A549 (cell line): ENCODE measurements around the gene DES. TPM values are rescaled to one million over a fixed set of nuclear protein-coding genes. Genes with fewer than 3 reads are reported as not detected.

Source experiments
- ATAC-seq, 2 experiments: fragments of 200-7000 bp in 1 of 2; fragments of >200 bp in 1 of 2; cut with Nextera tagmentation in 1 of 2; cut with Tn5 transposase in 1 of 2; 3 replicates each; pipeline versions ENCODE4 v1.8.0 to v1.9.1; 2018 to 2020; ENCODE audit warnings: mild to moderate bottlenecking in 1 of 2, moderate library complexity in 1 of 2
- CTCF ChIA-PET: fragments of 300-600 bp; sonication (Branson Sonifier 250); formaldehyde crosslinking; extraction: SDS; loops from one replicate; lab custom pipeline; 2021; ENCODE audit warnings: antibody characterized with exemption, inconsistent platforms; lab: Yijun Ruan, JAX
- POLR2A ChIA-PET: fragments of 350-600 bp; formaldehyde crosslinking; extraction: SDS; loops from one replicate; lab custom pipeline; 2021; ENCODE audit warnings: antibody characterized with exemption, inconsistent platforms; lab: Yijun Ruan, JAX
- DNase-seq, 2 experiments: peaks; one replicate each; pipeline versions ENCODE4 v3.0.0 to v3.0.0-alpha.2; 2011 to 2016; ENCODE audit warnings: low read depth in 1 of 2, low spot score in 1 of 2
- FAIRE-seq: peaks from 2 replicates; lab custom pipeline; 2011; peaks lifted over from hg19 to GRCh38; lab: Jason Lieb, UNC
- H3K27ac ChIP-seq, 2 experiments: fragments of >200 bp; sonication (Bioruptor Twin); formaldehyde crosslinking; 3 replicates each; pipeline ENCODE4 v1.5.1; 2016 to 2017
- H3K4me1 ChIP-seq: fragments of >200 bp; sonication (Bioruptor Twin); formaldehyde crosslinking; 3 replicates; pipeline ENCODE4 v1.6.1; 2016
- H3K4me2 ChIP-seq: fragments of >200 bp; sonication (Bioruptor Twin); formaldehyde crosslinking; 3 replicates; pipeline ENCODE4 v1.6.1; 2016
- H3K4me3 ChIP-seq: fragments of >200 bp; sonication (Bioruptor Twin); formaldehyde crosslinking; 3 replicates; pipeline ENCODE4 v1.5.1; 2016
- H3K9me3 ChIP-seq: fragments of >200 bp; sonication (Bioruptor Twin); formaldehyde crosslinking; 3 replicates; pipeline ENCODE4 v1.6.1; 2016
- ATOH8 ChIP-seq: fragments of 250-450 bp; sonication (Bioruptor Pico); IDR thresholded peaks from 2 replicates; pipeline ENCODE4 v1.5.0; 2020; ENCODE audit warnings: low read depth, mild to moderate bottlenecking, moderate library complexity
- BHLHE40 ChIP-seq: IDR thresholded peaks from 2 replicates; pipeline ENCODE4 v1.6.1; 2012; ENCODE audit warnings: low read depth, low read length, inconsistent platforms
- CEBPB ChIP-seq, 2 experiments: fragments of >200 bp in 1 of 2; sonication (Bioruptor Twin) in 1 of 2; formaldehyde crosslinking in 1 of 2; IDR thresholded peaks; 2 replicates each; pipeline ENCODE4 v1.6.1; 2012 to 2016
- CHD2 ChIP-seq: fragments of 150-350 bp; IDR thresholded peaks from 2 replicates; pipeline ENCODE4 v1.6.1; 2014; ENCODE audit warnings: low read length; ENCODE audit not compliant: partially characterized antibody
- CTCF ChIP-seq: fragments of >200 bp; sonication (Bioruptor Twin); formaldehyde crosslinking; IDR thresholded peaks from 3 replicates; pipeline ENCODE4 v1.5.1; 2016
- E2F6 ChIP-seq: IDR thresholded peaks from 2 replicates; pipeline ENCODE4 v1.6.1; 2012; ENCODE audit warnings: low read depth, borderline replicate concordance
- ESRRA ChIP-seq: fragments of 150-350 bp; IDR thresholded peaks from 2 replicates; pipeline ENCODE4 v1.6.1; 2014; ENCODE audit warnings: mild to moderate bottlenecking, low read length, borderline replicate concordance
- FOSL2 ChIP-seq, 2 experiments: fragments of 450-650 bp in 1 of 2; fragments of >200 bp in 1 of 2; sonication (Bioruptor Twin) in 1 of 2; formaldehyde crosslinking; IDR thresholded peaks; 2 replicates each; pipeline versions ENCODE4 v1.5.0 to v1.6.1; 2016 to 2020; ENCODE audit warnings: mild to moderate bottlenecking in 1 of 2, moderate library complexity in 1 of 2
- HDAC2 ChIP-seq: fragments of 200-600 bp; sonication (generic); IDR thresholded peaks from 2 replicates; pipeline ENCODE4 v1.6.1; 2016
- HOXB13 ChIP-seq: fragments of 250-450 bp; sonication (Bioruptor Pico); IDR thresholded peaks from 2 replicates; pipeline ENCODE4 v1.5.0; 2020; ENCODE audit warnings: low read depth, mild to moderate bottlenecking, moderate library complexity
- JUN ChIP-seq, 2 experiments: fragments of >200 bp; sonication (Bioruptor Twin); formaldehyde crosslinking; IDR thresholded peaks; 2 replicates in 1 of 2; 3 replicates in 1 of 2; pipeline ENCODE4 v1.6.1; 2016 to 2017
- JUNB ChIP-seq: fragments of >200 bp; sonication (Bioruptor Twin); formaldehyde crosslinking; IDR thresholded peaks from 2 replicates; pipeline ENCODE4 v1.6.1; 2016
- KDM5A ChIP-seq: fragments of 200-600 bp; sonication (generic); IDR thresholded peaks from 2 replicates; pipeline ENCODE4 v1.6.1; 2016; ENCODE audit warnings: antibody characterized with exemption, mild to moderate bottlenecking
- NR3C1 ChIP-seq: fragments of >200 bp; sonication (Bioruptor Twin); formaldehyde crosslinking; IDR thresholded peaks from 3 replicates; pipeline ENCODE4 v1.6.1; 2017
- PHF8 ChIP-seq: fragments of 200-600 bp; sonication (generic); IDR thresholded peaks from 2 replicates; pipeline ENCODE4 v1.6.1; 2016; ENCODE audit warnings: low read depth, mild to moderate bottlenecking, antibody characterized with exemption, moderate library complexity, borderline replicate concordance
- POLR2A ChIP-seq: IDR thresholded peaks from 2 replicates; pipeline ENCODE4 v1.6.1; 2012; ENCODE audit warnings: mild to moderate bottlenecking, low read length
- RARB ChIP-seq: fragments of 250-450 bp; sonication (Bioruptor Pico); IDR thresholded peaks from 2 replicates; pipeline ENCODE4 v1.8.0; 2021; ENCODE audit warnings: mild to moderate bottlenecking, moderate library complexity
- TFCP2L1 ChIP-seq: fragments of 250-450 bp; sonication (Bioruptor Pico); IDR thresholded peaks from 2 replicates; pipeline ENCODE4 v1.5.0; 2021; ENCODE audit warnings: mild to moderate bottlenecking
- ZFP36 ChIP-seq: fragments of 450-650 bp; IDR thresholded peaks from 2 replicates; pipeline ENCODE4 v1.6.1; 2014; ENCODE audit warnings: borderline replicate concordance; ENCODE audit not compliant: partially characterized antibody
- ZSCAN20 ChIP-seq: fragments of 250-450 bp; sonication (Bioruptor Pico); IDR thresholded peaks from 2 replicates; pipeline ENCODE4 v1.8.0; 2022; ENCODE audit warnings: mild to moderate bottlenecking, moderate library complexity
- WGBS: methylation state at CpG from one replicate; pipeline ENCODE4 v1.1.6; 2017; ENCODE audit errors: missing lambda C conversion rate; 5-methylcytosine and 5-hydroxymethylcytosine counted together
- polyA plus RNA-seq, 4 experiments: library from polyadenylated mRNA; depleted of rRNA in 3 of 4; stranded (reverse); fragments of >200 nt; fragmentation: RNase III in 1 of 4; extraction: RNeasy Plus Mini Kit Qiagen cat#74134 plus additional on column Dnase treatment in 1 of 4; gene quantifications; 2 replicates in 3 of 4; 3 replicates in 1 of 4; pipeline ENCODE4 v1.2.3, GENCODE V29; 2011 to 2017
- TF ChIP-seq, protein P1 (sequence below): fragments of >200 bp; sonication (Bioruptor Twin); formaldehyde crosslinking; IDR thresholded peaks from 3 replicates; pipeline ENCODE4 v1.6.1; 2016
- TF ChIP-seq, protein P2 (sequence below): fragments of 200-600 bp; sonication (generic); IDR thresholded peaks from 2 replicates; pipeline ENCODE4 v1.6.1; 2016; ENCODE audit warnings: antibody characterized with exemption, mild to moderate bottlenecking, moderate library complexity

DES gene
- polyA plus RNA-seq, 2 of the 4 experiments (the other 2 are of a cell fraction): 0.06 TPM; not detected in 1

- Histone ChIP-seq H3K9me3 (no peaks in the 10 kb centered on the region), H3K4me3 (no peak overlapping the region), H3K27ac (no peak overlapping the region; a peak in 1 of 6 replicates), H3K4me2 (peak overlapping the region; percentile 51), H3K4me1 (peaks cover 22% of the 10 kb centered on the region)
- WGBS: 43% methylated on average over 2 of the region's 2 CpGs
- FAIRE-seq (no peak), DNase-seq (peak in 1 of 2 experiments; percentile 52)
- POLR2A ChIA-PET: interaction anchor here (1.4 kb wide), 1 partner anchor 18 kb away, joined by 5 read pairs; the partner anchor contains the start of gene DNPEP
- TF ChIP-seq PHF8 (no peak), CEBPB (IDR thresholded peaks at IDR 0.05) (peak in 1 of 2 experiments; percentile 63; a peak in 1 of 4 replicates)
- TF ChIP-seq, all 56 proteins: peak for 1
- ATAC-seq: peak; percentile 59 to 62; a peak in 5 of 6 replicates
- CTCF ChIA-PET: interaction anchor here (0.9 to 1.3 kb wide), 3 partner anchors 9 to 34 kb away, joined by 3 to 5 read pairs (median 3); no protein-coding TSS in a partner anchor
Measured at GRCh38 chr2:219369447-219369861, 48.7 kb upstream of the DES start.

GRCh38 chr2:219378163-219378851 lies 39.9 kb upstream of the DES start:
- no peak overlapping the region for H3K27ac ChIP-seq
- ATAC-seq (no peak), DNase-seq (no peak), FAIRE-seq (no peak)
- 87% methylated on average over 13 of the region's 13 CpGs for WGBS
- H3K4me2 ChIP-seq: no peak overlapping the region
- H3K4me3 ChIP-seq: no peak overlapping the region
- POLR2A ChIA-PET: no interaction called here
- H3K4me1 ChIP-seq: no peaks in the 10 kb centered on the region
- TF ChIP-seq CHD2: no peak
- no peak for TF ChIP-seq FOSL2 (IDR thresholded peaks at IDR 0.05)
- peak; percentile 25; the same call in 1 of the 2 replicates for TF ChIP-seq FOSL2 (CRISPR knock-in tag; IDR thresholded peaks at IDR 0.05)
- CTCF ChIA-PET: interaction anchor here (0.7 to 2.5 kb wide), 8 partner anchors 9 to 320 kb away, joined by 3 to 9 read pairs (median 4); partner anchors contain the start of gene DNPEP
- no peaks in the 10 kb centered on the region for H3K9me3 ChIP-seq

DNA sequence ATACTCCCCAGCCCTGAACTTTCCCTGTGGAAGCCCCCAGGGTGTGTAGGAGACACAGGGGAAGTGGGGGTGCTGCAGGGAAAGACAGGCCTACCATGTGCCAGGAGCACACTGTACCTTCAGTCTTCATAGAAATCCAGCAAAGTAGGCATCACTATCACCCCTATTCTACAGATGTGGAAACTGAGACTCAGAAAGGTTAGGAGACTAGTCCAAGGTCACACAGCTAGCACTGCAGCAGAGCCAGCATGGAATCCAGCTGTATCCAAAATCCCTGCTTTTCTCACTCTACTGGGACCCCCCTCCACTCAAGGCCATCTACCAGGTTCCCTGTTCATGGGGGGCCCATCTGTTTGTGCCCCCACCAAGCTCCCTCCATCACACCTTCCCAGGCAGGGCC lies 37.3 kb upstream of the DES start:
- H3K4me3 ChIP-seq: no peak overlapping the region
- no peak overlapping the region for H3K27ac ChIP-seq
- TF ChIP-seq, protein P1, sequence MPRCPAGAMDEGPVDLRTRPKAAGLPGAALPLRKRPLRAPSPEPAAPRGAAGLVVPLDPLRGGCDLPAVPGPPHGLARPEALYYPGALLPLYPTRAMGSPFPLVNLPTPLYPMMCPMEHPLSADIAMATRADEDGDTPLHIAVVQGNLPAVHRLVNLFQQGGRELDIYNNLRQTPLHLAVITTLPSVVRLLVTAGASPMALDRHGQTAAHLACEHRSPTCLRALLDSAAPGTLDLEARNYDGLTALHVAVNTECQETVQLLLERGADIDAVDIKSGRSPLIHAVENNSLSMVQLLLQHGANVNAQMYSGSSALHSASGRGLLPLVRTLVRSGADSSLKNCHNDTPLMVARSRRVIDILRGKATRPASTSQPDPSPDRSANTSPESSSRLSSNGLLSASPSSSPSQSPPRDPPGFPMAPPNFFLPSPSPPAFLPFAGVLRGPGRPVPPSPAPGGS: no peak
- TF ChIP-seq, protein P2, sequence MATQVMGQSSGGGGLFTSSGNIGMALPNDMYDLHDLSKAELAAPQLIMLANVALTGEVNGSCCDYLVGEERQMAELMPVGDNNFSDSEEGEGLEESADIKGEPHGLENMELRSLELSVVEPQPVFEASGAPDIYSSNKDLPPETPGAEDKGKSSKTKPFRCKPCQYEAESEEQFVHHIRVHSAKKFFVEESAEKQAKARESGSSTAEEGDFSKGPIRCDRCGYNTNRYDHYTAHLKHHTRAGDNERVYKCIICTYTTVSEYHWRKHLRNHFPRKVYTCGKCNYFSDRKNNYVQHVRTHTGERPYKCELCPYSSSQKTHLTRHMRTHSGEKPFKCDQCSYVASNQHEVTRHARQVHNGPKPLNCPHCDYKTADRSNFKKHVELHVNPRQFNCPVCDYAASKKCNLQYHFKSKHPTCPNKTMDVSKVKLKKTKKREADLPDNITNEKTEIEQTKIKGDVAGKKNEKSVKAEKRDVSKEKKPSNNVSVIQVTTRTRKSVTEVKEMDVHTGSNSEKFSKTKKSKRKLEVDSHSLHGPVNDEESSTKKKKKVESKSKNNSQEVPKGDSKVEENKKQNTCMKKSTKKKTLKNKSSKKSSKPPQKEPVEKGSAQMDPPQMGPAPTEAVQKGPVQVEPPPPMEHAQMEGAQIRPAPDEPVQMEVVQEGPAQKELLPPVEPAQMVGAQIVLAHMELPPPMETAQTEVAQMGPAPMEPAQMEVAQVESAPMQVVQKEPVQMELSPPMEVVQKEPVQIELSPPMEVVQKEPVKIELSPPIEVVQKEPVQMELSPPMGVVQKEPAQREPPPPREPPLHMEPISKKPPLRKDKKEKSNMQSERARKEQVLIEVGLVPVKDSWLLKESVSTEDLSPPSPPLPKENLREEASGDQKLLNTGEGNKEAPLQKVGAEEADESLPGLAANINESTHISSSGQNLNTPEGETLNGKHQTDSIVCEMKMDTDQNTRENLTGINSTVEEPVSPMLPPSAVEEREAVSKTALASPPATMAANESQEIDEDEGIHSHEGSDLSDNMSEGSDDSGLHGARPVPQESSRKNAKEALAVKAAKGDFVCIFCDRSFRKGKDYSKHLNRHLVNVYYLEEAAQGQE: no peak
- TF ChIP-seq E2F6 (no peak), ZSCAN20 (CRISPR knock-in tag) (no peak), JUN (IDR thresholded peaks at IDR 0.05) (no peak), HOXB13 (CRISPR knock-in tag) (no peak), HDAC2 (no peak), KDM5A (no peak), TFCP2L1 (CRISPR knock-in tag) (no peak), RARB (CRISPR knock-in tag) (no peak), ESRRA (no peak), JUNB (no peak), BHLHE40 (no peak), NR3C1 (no peak), FOSL2 (IDR thresholded peaks at IDR 0.05) (no peak), FOSL2 (CRISPR knock-in tag; IDR thresholded peaks at IDR 0.05) (no peak), CTCF (no peak), ATOH8 (CRISPR knock-in tag) (no peak), POLR2A (no peak), ZFP36 (no peak)
- TF ChIP-seq, all 56 proteins: peak for 0
- Histone ChIP-seq H3K4me2 (no peak overlapping the region), H3K9me3 (no peaks in the 10 kb centered on the region), H3K4me1 (no peaks in the 10 kb centered on the region)
- no peak for DNase-seq
- no peak for FAIRE-seq
- no peak for ATAC-seq
- ChIA-PET CTCF (interaction anchor here (1.4 to 2.7 kb wide), 2 partner anchors 23 to 149 kb away, joined by 4 to 10 read pairs; no protein-coding TSS in a partner anchor), POLR2A (no interaction called here)
